Uterus (tissue), 4 donors: ENCODE data around the gene NEIL3. TPM values are rescaled to one million over a fixed set of nuclear protein-coding genes. Genes with fewer than 3 reads are reported as not detected.

Experiments
- DNase-seq, 2 donors: peaks; one replicate each; pipeline ENCODE4 v3.0.0-alpha.2; 2019 to 2020
- H3K27ac ChIP-seq, 2 donors: fragments of 200-600 bp; sonication (generic); 1 replicate in 1 of 2; 2 replicates in 1 of 2; pipeline ENCODE4 v1.5.1; 2016 to 2018
- H3K27me3 ChIP-seq, 2 donors: fragments of 200-600 bp; sonication (generic); one replicate each; pipeline ENCODE4 v1.5.1; 2018 to 2019; ENCODE audit warnings: control low read depth in 1 of 2
- H3K36me3 ChIP-seq, 2 donors: fragments of 200-600 bp; sonication (generic); one replicate each; pipeline ENCODE4 v1.5.1; 2019; ENCODE audit warnings: control low read depth in 1 of 2
- H3K4me1 ChIP-seq, 2 donors: fragments of 200-600 bp; sonication (generic); one replicate each; pipeline ENCODE4 v1.5.1; 2018 to 2019; ENCODE audit warnings: control low read depth in 1 of 2
- H3K4me3 ChIP-seq, 2 donors: fragments of 200-600 bp; sonication (generic); 1 replicate in 1 of 2; 2 replicates in 1 of 2; pipeline ENCODE4 v1.5.1; 2018 to 2019; ENCODE audit warnings: mild to moderate bottlenecking in 1 of 2
- H3K9me3 ChIP-seq, 2 donors: fragments of 200-600 bp; sonication (generic); one replicate each; pipeline ENCODE4 v1.5.1; 2019; ENCODE audit warnings: control low read depth in 1 of 2
- POLR2A ChIP-seq, 2 donors: fragments of 450-650 bp; IDR thresholded peaks; one replicate each; pipeline ENCODE4 v1.6.1; 2016; ENCODE audit warnings: antibody characterized with exemption in 2 of 2, mild to moderate bottlenecking in 1 of 2, moderate library complexity in 1 of 2
- intact Hi-C: fragments of 100-400 bp; cut with DNase I; formaldehyde crosslinking; loops from one replicate; pipeline ENCODE4 v1.15.1; 2023; ENCODE audit warnings: low total_unique reads
- total RNA-seq, 4 donors: library from RNA; depleted of rRNA in 3 of 4; stranded (reverse); fragments of >200 nt in 3 of 4; gene quantifications; one replicate each; pipeline versions ENCODE4 v1.1.0 to v1.2.4, GENCODE V29; 2014 to 2023
- TF ChIP-seq, protein P1 (sequence below), 4 experiments: fragments of 200-600 bp in 2 of 4; fragments of 450-650 bp in 2 of 4; sonication (generic) in 2 of 4; IDR thresholded peaks; one replicate each; pipeline ENCODE4 v1.5.1; 2016 to 2019; ENCODE audit warnings: antibody characterized with exemption in 4 of 4, mild to moderate bottlenecking in 2 of 4, moderate library complexity in 1 of 4
- donor health status: DM: yes; HTN: yes; CAD: no.

Gene NEIL3
- total RNA-seq, 4 donors from 2014 or later = 8.3 TPM; not detected in 3

DNA sequence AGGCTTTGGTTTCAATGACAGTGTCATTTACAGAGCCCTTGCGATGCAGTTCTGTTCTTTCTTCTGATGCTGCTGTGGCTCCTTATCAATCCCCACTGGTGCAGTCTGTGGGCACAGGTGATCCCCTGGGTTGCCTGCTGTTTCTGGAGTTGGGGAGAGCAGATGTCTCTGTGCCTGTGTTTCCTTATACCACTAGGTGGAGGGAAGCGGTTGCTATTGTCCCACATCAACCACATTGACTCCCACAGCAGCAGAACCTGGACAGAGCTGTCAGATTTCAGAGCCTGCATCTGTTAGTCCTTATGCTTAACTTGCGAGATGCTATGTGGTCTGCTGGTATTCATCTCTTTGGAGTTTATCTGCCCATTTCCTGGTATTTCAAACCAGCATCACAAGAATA lies 57.7 kb downstream of the NEIL3 start:
- Histone ChIP-seq H3K27ac (no peak overlapping the region), H3K9me3 (no peaks in the 10 kb centered on the region), H3K4me3 (no peak overlapping the region), H3K4me1 (no peaks in the 10 kb centered on the region), H3K36me3 (no peaks in the 10 kb centered on the region), H3K27me3 (no peaks in the 10 kb centered on the region)
- no peak for DNase-seq
- intact Hi-C loops = no loop called here
- no peak for TF ChIP-seq POLR2A (IDR thresholded peaks at IDR 0.05)
- TF ChIP-seq, protein P1, sequence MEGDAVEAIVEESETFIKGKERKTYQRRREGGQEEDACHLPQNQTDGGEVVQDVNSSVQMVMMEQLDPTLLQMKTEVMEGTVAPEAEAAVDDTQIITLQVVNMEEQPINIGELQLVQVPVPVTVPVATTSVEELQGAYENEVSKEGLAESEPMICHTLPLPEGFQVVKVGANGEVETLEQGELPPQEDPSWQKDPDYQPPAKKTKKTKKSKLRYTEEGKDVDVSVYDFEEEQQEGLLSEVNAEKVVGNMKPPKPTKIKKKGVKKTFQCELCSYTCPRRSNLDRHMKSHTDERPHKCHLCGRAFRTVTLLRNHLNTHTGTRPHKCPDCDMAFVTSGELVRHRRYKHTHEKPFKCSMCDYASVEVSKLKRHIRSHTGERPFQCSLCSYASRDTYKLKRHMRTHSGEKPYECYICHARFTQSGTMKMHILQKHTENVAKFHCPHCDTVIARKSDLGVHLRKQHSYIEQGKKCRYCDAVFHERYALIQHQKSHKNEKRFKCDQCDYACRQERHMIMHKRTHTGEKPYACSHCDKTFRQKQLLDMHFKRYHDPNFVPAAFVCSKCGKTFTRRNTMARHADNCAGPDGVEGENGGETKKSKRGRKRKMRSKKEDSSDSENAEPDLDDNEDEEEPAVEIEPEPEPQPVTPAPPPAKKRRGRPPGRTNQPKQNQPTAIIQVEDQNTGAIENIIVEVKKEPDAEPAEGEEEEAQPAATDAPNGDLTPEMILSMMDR (IDR thresholded peaks at IDR 0.05) = no peak

DNA sequence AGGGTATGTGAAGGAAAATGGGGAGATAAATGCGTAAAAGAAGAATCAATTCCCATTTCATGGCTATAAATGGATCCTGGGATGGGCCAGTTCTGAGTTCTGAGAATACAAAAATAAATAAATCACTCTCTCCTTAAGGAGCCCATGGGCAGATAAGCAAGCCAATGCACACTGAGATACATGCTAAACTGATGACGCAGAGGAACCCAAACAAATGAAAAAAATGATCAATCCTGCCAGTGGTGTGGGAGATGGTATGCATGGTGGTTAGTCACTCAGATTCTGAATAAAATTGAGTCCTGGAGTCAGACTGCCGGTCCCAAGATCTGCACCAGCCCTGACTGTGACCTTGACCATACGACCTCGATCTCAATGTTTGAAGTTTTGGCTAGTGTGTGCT lies 59.7 kb downstream of the NEIL3 start:
- H3K4me3 ChIP-seq = no peak overlapping the region
- H3K36me3 ChIP-seq = no peaks in the 10 kb centered on the region
- TF ChIP-seq, protein P1 (IDR thresholded peaks at IDR 0.05) = no peak
- TF ChIP-seq POLR2A (IDR thresholded peaks at IDR 0.05) = no peak
- no peaks in the 10 kb centered on the region for H3K27me3 ChIP-seq
- DNase-seq = no peak
- H3K4me1 ChIP-seq = no peaks in the 10 kb centered on the region
- H3K9me3 ChIP-seq = no peaks in the 10 kb centered on the region
- H3K27ac ChIP-seq = no peak overlapping the region
- intact Hi-C loops = no loop called here

DNA sequence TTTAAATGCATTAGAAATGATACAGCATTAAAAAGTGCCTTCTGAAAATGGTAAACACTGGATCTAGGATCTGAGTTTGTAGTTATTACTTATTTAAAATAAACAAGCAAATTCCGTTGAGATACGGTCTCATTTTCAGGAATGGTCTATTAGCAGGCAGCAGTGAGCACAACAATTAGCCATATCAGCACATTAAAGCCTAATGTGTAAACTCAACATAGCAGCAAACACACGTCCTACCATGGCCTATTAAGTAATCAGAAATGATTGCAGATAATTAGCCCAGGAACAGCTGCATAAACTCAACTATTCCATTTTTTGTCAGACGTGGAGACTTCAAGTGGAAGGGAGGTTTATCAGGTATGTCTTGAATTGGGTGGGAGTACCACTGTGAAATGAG lies 61.8 kb downstream of the NEIL3 start:
- intact Hi-C loops = no loop called here
- Histone ChIP-seq H3K36me3 (no peaks in the 10 kb centered on the region), H3K27ac (no peak overlapping the region), H3K4me1 (no peaks in the 10 kb centered on the region), H3K27me3 (no peaks in the 10 kb centered on the region), H3K4me3 (no peak overlapping the region), H3K9me3 (no peaks in the 10 kb centered on the region)
- DNase-seq = no peak
- TF ChIP-seq, protein P1 (IDR thresholded peaks at IDR 0.05) = no peak
- TF ChIP-seq POLR2A (IDR thresholded peaks at IDR 0.05) = no peak

DNA sequence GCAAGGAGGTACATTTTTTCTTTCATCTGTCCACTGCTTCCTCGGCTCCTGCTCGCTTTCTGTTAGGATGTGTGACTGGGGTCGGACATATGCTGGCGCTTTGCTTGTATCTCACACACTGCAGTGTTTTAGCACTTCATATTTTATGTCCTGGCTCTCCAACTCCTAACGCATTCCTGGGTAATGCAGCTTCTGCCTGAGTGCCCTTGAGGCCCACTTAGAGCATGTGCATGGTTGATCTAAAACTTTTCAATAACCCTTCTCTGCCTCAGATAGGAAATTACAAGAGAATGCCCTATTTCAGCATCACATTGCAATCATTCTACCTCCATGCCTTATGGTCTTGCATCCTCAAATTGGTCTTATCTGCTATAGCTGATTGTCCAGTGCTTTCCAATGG lies 65.3 kb downstream of the NEIL3 start:
- H3K36me3 ChIP-seq = no peaks in the 10 kb centered on the region
- DNase-seq = no peak
- no peak overlapping the region for H3K27ac ChIP-seq
- intact Hi-C loops = no loop called here
- no peaks in the 10 kb centered on the region for H3K27me3 ChIP-seq
- TF ChIP-seq, protein P1 (IDR thresholded peaks at IDR 0.05) = no peak
- TF ChIP-seq POLR2A (IDR thresholded peaks at IDR 0.05) = no peak
- no peaks in the 10 kb centered on the region for H3K9me3 ChIP-seq
- no peak overlapping the region for H3K4me3 ChIP-seq
- H3K4me1 ChIP-seq = no peaks in the 10 kb centered on the region

DNA sequence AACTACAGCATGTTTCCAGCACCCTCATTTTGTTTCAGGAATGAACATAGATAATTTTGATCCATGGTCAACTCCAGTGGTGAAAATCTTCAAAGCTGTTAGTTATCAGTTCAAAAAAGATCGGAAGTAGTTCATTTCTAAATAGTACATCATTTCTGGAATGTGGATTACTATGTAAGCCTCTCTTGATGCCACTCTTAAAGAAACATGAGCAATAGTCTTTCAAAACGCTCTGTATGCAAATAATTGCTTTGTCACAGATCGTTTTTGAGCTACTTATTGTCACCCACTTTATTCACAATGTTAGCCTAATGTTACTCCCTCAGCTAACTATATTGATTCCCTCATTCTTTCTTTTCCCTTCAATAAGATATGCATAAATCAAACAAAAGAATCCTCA lies 65.7 kb downstream of the NEIL3 start:
- H3K4me3 ChIP-seq = no peak overlapping the region
- no peaks in the 10 kb centered on the region for H3K4me1 ChIP-seq
- no peak overlapping the region for H3K27ac ChIP-seq
- DNase-seq = no peak
- intact Hi-C loops = no loop called here
- no peaks in the 10 kb centered on the region for H3K9me3 ChIP-seq
- no peak for TF ChIP-seq POLR2A (IDR thresholded peaks at IDR 0.05)
- TF ChIP-seq, protein P1 (IDR thresholded peaks at IDR 0.05) = no peak
- no peaks in the 10 kb centered on the region for H3K36me3 ChIP-seq
- no peaks in the 10 kb centered on the region for H3K27me3 ChIP-seq
